GM18499 (cell line): ENCODE results near the gene MPC1.
"Not testable (repeated sequence)": the region's sequence is repeated elsewhere in the genome, so short reads cannot be mapped to it uniquely, and the experiment has no call there.

Source experiments
- ATAC-seq: cut with Tn5 transposase; IDR thresholded peaks from one replicate; pipeline ENCODE4 v1.9.1; 2021; ENCODE audit warnings: moderate number of reproducible peaks; ENCODE audit not compliant: insufficient read depth, unreplicated experiment

The MPC1 gene

DNA sequence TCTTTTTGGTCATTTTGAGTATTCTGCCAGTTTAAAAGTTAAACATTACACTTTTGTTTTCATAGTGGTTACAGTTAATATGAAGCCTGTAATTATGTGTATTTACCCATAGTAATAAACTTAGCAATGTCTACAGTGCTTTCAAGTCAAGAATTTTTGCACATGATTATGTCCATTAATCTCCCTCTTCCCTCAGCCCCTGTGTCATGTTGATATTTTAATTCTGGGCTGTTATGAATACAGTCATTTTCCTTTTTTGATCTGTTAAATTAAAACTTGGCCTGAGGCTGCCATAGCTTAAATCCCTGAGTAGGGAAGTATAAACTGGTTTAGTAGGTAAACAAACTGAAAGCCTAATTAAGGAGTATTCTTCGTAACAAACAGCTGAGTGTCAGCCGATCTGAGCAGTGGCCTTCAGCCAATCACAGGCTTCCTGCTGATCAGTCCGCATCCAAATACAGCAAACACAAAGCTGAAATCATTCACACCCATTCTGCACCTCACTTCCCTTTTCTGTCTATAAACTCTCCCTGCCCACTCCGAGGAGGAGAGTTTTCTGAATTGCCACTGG is 30.9 kb downstream of the MPC1 start:
- ATAC-seq, result peak; percentile 97

DNA sequence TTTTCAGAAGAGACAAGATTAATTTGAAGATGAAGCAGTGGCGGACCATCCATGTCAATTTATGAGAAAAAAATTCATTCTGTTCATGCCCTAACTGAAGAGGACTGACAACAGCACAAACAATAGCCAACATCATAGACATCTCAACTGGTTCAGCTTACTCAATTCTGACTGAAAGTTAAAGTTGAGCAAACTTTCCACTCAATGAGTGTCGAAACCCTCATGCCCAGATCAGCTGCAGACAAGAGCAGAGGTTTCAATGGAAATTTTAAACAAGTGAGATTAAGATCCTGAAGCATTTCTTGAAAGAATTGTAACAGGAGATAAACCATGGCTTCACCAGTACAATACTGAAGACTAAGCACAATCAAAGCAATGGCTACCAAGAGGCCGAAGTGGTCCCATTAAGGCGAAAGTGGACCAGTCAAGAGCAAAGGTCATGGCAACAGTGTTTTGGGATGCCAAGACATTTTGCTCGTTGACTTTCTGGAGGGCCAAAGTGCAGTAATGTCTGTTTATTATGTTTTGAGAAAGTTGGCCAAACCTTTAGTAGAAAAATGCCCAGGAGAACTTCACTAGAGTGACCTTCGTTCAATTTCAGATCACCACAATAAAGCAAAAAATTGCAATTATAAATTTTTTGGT is 34.3 kb downstream of the MPC1 start:
- ATAC-seq, result no peak

DNA sequence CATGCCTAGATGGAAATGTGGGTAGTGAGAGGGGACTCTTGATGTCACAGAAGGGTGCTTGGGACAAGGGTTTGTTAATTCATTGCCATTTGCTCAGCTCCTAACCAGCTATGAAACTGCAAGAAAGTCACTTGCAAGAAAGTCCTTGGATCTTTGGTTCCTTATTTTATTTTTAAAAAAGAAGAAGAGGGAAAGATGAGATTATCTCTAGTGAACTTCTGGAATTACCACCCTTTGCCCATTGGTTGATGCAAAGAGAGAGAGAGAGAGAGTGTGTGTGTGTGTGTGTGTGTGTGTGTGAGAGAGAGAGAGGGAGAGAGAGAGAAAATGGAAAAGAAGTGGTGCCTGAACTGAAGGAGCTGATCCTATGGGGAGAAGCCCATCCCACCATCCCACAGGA is 35.8 kb downstream of the MPC1 start:
- ATAC-seq, result no peak

DNA sequence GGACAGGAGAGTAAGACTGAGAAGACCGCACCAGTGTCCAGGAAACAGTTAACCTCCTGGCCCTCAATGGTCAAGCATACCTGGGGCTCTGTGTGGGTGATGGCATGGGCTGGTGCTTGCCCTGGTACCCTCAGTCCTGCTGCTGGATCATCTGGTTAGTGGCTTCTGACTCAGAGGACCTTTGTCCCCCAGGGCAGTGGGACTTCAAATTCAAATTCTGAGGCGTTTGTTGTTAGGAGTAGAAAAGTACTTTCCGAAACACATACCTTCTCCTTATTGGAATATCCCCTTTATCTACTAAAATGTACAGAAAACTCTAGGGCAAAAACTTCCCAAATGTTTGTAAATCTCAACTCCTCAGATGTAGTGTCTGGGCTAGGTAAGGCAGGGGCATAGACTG is 36.3 kb downstream of the MPC1 start:
- ATAC-seq, result no peak

DNA sequence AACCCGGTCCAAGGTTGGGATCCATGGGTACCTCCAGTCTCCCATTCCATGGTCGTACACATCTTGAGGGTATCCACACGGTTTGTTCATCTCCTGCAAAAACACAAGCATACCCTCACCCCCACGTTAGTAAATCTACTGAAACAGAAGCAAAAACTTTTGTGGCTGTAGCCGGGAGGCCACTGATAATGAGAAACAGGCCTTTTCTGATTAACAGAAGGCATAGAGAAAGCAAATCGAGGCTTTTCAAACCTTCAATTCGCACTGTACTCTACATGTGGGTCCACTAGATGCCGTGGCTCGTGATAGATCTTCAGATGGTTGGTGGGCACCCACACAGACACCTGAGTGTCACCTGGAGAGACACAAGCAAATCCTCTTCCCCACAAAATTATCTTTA is 37.1 kb downstream of the MPC1 start:
- ATAC-seq, result not testable (repeated sequence)

DNA sequence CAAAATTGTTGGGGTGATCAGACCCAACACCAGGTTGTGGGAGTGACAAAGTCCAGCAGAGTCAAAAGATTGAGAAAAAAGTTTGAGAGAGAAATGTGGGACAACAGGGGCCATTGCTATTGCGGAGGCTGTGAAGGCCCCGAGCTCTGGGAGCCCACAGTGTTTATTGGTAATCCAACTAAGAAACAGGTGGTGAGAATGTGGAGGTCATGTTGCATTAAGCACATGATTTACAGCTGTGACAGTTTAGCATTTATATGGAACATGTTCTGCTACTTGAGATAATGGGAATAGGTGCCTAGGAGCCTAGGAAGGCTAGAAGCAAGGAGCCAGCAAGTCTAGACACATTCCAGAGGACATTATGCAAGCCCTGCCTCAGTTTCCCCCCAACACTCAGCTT is 37.8 kb downstream of the MPC1 start:
- ATAC-seq, result not testable (repeated sequence)

DNA sequence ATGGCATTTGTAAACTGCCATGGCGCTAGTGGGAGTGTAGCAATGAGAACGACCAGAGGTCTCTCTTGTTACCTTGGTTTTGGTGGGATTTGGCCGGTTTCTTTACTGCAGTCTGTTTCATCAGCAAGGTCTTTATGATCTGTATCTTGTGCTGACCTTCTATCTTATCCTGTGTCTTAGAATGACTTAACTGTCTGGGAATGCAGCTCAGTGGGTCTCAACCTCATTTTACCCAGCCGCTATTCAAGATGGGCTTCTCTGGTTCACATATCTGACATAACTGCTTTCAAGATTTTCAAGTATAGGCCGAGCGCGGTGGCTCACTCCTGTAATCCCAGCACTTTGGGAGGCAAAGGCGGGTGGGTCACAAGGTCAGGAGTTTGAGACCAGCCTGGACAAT is 38.5 kb downstream of the MPC1 start:
- no peak for ATAC-seq

DNA sequence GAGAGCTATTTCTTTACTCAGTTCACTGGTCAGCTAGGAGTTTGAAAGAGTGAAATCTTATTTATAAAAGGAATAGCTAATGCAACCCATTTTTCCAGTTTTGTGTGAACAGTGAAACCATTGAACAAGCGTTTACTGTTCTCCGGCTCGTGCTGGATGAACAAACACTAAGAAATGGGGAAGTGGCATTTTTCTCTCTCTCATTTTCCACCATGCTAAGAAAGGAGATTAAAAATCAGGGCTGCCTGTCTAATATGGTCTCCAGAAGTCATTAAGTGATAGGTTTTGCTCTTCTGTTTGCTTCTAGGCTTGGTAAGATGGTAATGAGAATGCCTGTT is 39.6 kb downstream of the MPC1 start:
- ATAC-seq, result peak; percentile 22

DNA sequence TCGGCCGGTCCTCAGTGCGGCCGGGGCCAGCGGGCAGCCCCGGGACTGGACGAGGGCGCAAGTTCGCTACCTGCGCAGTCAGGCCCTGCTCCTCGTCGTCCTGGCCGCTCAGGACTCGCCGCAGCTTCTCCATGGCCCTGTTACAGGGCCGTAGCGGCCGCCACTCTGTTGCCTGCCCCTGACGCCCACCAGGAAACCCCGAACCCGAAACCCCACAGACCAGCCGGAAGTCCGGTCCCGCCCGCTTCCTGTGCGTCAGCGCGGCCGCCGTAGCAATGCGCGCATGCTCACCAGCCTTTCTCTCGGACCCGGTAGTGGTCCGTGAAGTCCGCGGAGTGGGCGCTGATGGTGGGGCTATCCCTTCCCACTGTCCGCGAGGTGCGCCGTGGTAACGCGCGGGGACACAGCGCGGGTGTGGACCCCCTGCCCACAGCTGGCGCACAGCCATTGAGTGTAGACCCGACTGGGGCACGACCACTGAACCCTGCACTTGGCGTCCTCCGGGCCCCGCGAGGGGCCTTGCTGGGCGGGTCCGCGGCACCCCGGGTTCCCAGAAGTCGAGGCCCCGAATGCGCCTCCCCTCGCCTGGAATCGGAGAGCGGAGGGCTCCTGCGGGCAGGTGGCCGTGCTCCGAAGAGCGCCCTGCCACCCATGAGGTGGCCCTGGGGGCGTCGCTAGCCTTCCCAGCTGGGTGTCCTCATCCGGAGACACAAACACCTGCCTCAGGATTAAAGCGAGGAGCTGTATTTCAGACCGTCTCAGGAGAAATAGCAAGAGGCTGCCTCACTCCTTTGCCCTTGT is 40.2 kb downstream of the MPC1 start, which contains the start of gene SFT2D1:
TSS of gene SFT2D1 (minus strand) at position 197 of the 801 bp plus-strand sequence. CDS start at position 133, 64 bp downstream.
- ATAC-seq, result peak; percentile 76

DNA sequence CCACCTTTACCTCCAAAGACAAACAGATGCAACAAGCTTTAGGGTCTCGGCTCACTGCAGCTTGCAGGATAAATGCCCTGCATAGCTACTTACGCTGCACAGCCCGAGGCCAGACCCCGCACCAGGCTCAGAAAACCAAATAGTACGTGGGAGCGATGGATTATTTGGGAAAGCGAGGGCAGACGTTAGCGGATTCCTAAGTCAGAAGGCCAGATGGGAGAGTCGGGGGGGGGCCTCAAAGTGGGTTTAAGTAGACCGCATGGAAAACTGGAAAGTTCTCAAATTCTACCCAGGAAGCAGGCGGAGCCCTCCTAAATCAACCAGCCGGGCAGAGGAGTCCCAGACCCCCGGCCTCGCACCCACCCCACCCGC is 40.8 kb downstream of the MPC1 start:
- ATAC-seq, result peak; percentile 1

DNA sequence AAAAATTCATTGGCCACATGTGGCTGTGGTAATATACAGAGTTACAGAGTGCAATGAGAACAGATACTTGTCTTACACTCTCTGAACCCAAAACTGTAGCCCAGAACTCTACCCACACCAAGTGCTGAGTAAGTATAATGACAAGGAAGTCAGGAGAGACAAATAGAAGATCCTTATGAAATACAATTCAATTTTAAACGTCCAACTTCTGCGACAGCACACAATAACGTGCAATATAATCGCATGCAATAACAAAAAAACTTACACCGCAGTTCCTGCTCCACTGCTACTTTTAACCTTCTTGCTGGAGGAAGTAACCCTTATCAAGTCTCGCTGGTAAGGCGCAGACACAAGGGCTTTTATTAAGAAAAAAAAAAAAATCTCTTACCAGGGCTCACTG is 41.3 kb downstream of the MPC1 start:
- ATAC-seq, result no peak

DNA sequence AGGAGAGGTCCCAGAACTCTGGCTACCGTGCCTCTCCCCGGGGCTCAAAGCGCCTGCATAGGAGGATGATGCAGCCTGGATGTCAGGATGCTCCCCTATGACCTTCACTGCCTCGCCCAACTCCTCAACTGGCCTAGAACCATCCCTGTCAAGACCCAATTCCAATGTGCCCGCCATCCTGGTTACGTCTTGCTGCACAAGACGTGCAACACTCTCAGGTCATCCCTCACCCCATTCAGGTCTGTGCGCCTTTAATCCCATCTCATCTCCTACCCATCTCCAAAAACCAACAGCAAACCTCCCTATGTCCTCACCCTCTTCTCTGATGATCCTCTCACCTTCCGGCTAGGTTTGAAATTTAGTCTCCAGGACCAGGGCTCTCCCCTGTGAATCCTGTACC is 43.9 kb downstream of the MPC1 start:
- no peak for ATAC-seq

DNA sequence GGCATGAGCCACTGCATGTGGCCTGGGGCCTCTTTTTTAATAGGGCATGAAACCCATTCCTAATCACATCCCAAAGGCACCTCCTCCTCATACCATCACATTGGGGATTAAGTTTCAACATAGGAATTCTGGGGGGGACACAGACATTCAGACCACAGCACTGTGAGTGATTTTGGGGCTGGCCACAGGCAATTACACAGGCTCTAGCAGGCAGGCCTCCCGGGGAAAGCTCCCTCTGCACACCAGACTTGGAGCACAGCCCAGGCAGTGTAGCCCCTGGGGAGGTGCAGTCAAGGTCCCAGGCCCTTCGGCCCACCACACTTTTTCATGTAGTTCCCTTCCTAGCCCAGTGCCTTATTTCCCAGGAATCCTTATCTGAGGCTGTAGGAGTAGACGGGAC is 45.9 kb downstream of the MPC1 start:
- no peak for ATAC-seq

DNA sequence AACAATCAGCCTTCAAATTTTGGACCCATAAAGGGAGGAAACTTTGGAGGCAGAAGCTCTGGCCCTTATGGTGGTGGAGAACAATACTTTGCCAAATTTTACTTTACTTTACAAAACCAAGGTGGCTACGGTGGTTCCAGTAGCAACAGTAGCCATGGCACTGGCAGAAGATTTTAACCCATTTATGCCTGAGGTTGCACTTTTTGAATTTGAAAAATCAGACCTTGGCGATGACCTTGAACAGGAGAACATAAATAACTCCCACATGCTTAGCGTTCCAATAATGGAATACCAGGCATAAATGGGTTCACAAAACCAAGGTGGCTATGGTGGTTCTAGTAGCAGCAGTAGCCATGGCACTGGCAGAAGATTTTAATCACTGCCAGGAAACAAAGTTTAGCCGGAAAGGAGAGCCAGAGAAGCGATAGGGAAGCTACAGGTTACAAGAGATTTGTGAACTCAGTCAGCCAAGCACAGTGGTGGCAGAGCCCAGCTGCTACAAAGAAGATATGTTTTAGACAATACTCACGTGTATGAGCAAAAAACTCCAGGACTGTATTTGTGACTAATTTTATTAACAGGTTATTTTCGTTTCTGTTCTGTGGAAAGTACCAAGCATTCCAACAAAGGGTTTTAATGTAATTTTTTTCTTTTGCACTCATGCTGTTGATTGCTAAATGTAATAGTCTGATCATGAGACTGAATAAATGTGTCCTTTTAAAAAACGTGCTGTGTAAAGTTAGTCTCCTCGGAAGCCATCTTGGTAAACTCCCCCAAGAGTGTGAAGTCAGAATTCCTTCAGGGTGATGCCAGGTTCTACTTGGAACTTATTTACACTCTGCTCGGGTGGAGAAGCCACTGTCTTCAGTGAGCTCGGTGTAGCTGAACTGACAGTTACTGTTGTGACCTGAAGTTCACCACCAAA is 47.1 kb downstream of the MPC1 start:
- peak; percentile 42 for ATAC-seq

DNA sequence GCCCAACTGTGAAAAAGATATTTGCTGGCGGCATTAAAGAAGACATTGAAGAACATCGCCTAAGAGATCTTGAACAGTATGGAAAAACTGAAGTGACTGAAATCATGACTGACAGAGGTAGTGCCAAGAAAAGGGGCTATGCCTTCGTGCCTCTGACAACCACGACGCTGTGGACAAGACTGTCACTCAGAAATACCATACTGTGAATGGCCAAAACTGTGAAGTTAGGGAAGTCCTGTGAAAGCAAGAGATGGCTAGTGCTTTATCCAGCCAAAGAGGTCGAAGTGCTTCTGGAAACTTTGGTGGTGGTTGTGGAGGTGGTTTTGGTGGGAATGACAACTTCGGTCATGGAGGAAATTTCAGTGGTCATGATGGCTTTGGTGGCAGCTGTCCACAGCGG is 47.9 kb downstream of the MPC1 start:
- no peak for ATAC-seq

DNA sequence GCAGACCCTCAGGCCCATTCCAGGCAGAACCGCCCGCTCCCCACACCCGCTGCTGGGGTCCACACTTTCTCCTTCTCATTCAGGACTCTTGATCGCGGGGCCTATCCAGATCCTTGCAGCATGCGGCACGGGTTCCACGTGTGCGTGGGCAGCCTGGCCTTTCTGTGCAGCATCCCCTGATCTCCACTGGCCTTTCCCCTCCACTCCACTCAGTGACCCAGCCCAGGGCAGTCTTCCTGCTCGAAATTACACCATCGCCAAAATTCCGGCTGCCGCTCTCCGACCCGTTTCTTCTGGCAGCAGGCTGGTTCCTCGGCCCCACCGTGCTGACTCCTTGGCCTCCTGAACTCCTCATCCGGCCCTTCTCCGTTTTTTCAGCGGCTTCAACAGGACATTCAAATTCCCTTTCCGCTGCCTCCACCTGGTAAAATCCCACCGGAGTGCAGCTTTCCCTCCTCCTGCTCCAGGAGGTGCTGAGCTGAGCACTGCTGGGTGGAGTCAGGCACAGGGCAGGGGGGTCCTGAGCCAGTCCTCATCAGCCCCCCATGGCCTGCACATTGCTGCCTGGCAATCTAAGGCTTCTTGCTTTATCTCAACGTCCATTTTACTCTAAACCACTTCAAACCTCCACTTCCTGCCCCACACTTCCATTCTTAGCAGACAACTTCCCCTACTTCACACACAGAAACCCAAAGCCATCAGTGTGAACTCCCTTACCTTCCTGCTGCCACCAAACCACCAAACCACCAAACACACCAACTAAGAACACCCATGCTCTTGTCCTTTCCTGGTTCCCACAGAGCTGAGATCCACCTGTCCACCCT is 49.4 kb downstream of the MPC1 start:
- no peak for ATAC-seq

DNA sequence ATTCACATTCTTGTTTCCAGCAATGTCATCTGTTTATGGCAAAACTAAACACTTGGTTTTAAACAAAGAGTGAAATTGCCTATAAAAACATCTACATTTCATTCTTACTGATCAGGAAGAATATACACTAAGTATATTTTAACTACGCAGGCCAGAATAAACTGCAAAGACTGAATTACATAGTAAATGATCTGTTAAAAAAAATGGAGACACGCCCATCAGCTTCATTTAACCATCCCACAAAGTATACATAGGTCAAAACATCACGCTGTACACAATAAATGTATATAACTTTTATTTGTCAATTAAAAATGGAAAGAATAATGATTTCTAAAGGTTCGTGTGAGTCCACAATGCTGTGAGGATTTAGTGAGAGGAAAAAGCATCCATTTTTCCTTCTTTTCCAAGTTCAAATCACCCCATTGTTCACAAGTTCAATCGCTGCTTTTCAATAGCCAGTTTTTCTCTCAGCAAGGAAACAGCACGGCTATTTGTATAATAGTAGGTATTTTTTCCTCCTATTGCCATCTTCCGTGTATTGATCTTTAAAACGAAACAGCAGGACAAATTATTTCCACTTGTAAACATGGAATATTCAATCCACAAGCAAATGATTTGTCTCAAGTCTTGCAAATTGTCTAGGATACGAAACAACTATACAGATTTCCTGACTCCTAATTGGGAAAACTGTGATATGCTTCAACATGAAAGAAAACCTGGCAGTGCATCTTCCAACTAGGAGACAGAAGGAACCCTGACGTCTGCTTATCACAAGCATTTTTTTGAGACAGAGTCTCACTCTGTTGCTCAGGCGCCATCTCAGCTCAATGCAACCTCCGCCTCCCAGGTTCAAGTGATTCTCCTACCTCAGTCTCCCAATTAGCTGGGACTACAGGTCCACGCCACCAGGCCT is 51.0 kb downstream of the MPC1 start:
- no peak for ATAC-seq

DNA sequence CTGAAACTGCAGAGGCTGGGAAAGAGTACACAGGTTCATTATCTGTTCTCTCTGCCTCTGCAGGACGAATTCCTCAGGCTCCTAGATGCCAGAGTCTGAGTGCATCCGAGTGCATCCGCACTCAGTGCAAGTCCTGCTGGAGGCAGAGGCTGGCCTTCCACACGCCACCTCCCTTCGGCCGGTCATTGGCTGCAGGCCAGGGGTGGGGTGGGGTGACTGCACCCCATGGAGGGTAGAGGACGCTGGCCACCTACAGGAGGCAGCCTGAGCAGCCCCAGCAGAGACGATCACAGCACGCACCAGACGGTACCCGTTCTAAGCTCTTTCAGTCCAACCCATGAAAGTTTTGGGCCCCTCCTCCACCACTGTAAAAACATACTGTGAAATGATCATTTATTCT is 52.1 kb downstream of the MPC1 start:
- ATAC-seq, result no peak
